ENCODE measurements around the gene SCARB1. TPM values are rescaled to one million over a fixed set of nuclear protein-coding genes. Genes with fewer than 3 reads are reported as not detected.

Gene SCARB1
- total RNA-seq, 2 experiments from 2014 or later, result 22.9 to 24.1 TPM

GRCh38 chr12:124823272-124823970 lies 40.2 kb downstream of the SCARB1 start:
- ChIA-PET CTCF (no interaction called here), POLR2A (no interaction called here)
- H3K4me1 Mint-ChIP-seq, result peaks cover 7% of the 10 kb centered on the region
- H3K27ac Mint-ChIP-seq, result no peak overlapping the region
- H3K4me3 Mint-ChIP-seq, result no peak overlapping the region
- DNase-seq, result no peak
- no peaks in the 10 kb centered on the region for H3K36me3 Mint-ChIP-seq (ENCODE audit: low read depth)
- H3K9me3 Mint-ChIP-seq (ENCODE audit: low read depth), result no peaks in the 10 kb centered on the region
- no peaks in the 10 kb centered on the region for H3K27me3 Mint-ChIP-seq
- ATAC-seq, result no peak
- intact Hi-C loops (cut with DNase I, micrococcal nuclease), result no loop called here

- DNase-seq (no peak), ATAC-seq (no peak)
- Mint-ChIP-seq H3K27ac (no peak overlapping the region), H3K36me3 (ENCODE audit: low read depth) (no peaks in the 10 kb centered on the region), H3K27me3 (no peaks in the 10 kb centered on the region), H3K9me3 (ENCODE audit: low read depth) (no peaks in the 10 kb centered on the region), H3K4me1 (no peaks in the 10 kb centered on the region), H3K4me3 (no peak overlapping the region)
- CTCF ChIA-PET, result no interaction called here
- intact Hi-C loops (cut with DNase I, micrococcal nuclease), result no loop called here
- POLR2A ChIA-PET, result no interaction called here
Observed at GRCh38 chr12:124822218-124822617, 41.4 kb downstream of the SCARB1 start.

DNA sequence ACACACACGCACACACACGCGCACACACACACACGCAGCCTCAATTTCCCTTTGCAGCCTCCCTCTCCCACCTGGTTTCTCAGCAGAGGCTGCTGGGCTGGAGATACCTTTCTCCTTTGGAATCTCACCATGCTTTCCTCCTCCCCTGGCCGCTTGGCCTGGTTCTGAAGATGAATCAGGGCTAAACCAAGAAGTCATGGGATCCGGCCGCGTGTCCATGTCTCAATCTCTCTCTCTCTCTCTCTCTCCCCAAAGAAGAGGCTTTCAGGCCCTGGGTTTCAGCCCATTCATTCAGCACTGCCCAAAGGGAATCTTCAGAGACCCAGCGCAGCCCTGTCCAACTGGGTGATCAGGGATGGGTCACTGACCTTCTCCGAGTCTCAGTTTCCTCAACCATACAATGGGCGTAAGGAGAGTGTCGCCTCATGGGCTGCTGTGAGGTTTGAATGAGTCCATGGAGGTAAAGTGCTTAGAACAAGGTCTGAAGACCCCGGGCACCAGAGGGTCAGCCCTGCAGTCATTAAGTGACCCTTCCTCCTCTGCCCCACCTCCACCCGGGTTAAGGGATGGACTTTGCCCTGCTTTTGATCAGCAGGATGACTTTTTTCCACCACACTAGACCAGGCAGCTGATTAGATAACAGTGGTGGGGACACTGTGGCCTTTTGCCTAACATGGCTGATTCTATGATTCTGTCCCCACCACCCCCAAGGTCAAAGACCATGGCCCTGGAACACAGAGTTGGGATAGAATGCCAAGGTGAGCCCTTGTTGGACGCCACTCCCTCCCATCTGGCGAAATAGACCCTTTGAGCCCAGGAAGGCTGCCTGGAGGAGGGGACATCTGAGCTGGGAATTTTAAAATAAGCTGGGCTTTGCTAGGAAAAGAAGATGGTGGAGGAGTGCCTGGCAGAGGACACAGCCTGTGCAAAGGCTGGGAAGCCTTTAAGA lies 42.1 kb downstream of the SCARB1 start:
- Mint-ChIP-seq H3K27me3 (no peaks in the 10 kb centered on the region), H3K4me3 (no peak overlapping the region), H3K36me3 (ENCODE audit: low read depth) (no peaks in the 10 kb centered on the region), H3K27ac (no peak overlapping the region), H3K9me3 (ENCODE audit: low read depth) (no peaks in the 10 kb centered on the region), H3K4me1 (no peaks in the 10 kb centered on the region)
- DNase-seq (no peak), ATAC-seq (no peak)
- ChIA-PET CTCF (no interaction called here), POLR2A (no interaction called here)
- intact Hi-C loops (cut with DNase I, micrococcal nuclease), result no loop called here

DNA sequence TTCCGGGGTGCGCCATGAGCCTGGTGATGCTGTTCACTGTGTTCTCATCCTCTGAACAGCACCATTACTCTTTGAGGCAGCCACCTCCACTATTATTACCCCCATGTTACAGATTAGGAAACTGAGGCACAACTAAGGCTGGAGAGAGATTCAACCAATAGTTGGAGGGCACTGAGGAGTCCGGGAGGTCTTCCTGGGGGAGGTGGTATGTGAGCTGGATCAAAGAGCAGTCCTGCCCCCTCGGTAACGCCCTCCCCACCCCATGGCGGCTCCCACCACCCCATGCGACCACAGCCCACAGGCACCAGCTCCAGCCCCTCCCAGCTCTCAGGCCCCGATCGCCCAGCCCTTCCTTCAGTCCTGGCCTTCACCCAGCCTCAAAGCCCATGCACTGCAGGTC lies 43.5 kb downstream of the SCARB1 start:
- peaks cover 2% of the 10 kb centered on the region for H3K36me3 Mint-ChIP-seq (ENCODE audit: low read depth)
- no peak for ATAC-seq

GRCh38 chr12:124819525-124819924 lies 44.1 kb downstream of the SCARB1 start:
- CTCF ChIA-PET, result no interaction called here
- DNase-seq (no peak), ATAC-seq (no peak)
- Mint-ChIP-seq H3K4me1 (no peaks in the 10 kb centered on the region), H3K27me3 (no peaks in the 10 kb centered on the region), H3K9me3 (ENCODE audit: low read depth) (no peaks in the 10 kb centered on the region), H3K36me3 (ENCODE audit: low read depth) (peaks cover 2% of the 10 kb centered on the region), H3K4me3 (no peak overlapping the region), H3K27ac (no peak overlapping the region)
- intact Hi-C loops (cut with DNase I, micrococcal nuclease), result no loop called here
- POLR2A ChIA-PET, result no interaction called here

More for the DNA sequence above, 43.5 kb downstream of the SCARB1 start:
- H3K9me3 Mint-ChIP-seq (ENCODE audit: low read depth), result no peaks in the 10 kb centered on the region
- DNase-seq, result no peak
- H3K4me3 Mint-ChIP-seq, result no peak overlapping the region
- H3K27ac Mint-ChIP-seq, result no peak overlapping the region
- CTCF ChIA-PET, result no interaction called here
- no peaks in the 10 kb centered on the region for H3K27me3 Mint-ChIP-seq
- POLR2A ChIA-PET, result no interaction called here
- H3K4me1 Mint-ChIP-seq, result no peaks in the 10 kb centered on the region
- intact Hi-C loops (cut with DNase I, micrococcal nuclease), result no loop called here

GRCh38 chr12:124819080-124819479 lies 44.6 kb downstream of the SCARB1 start:
- DNase-seq (no peak), ATAC-seq (no peak)
- Mint-ChIP-seq H3K27ac (no peak overlapping the region), H3K36me3 (ENCODE audit: low read depth) (peaks cover 4% of the 10 kb centered on the region), H3K9me3 (ENCODE audit: low read depth) (no peaks in the 10 kb centered on the region), H3K27me3 (no peaks in the 10 kb centered on the region), H3K4me3 (no peak overlapping the region), H3K4me1 (no peaks in the 10 kb centered on the region)
- intact Hi-C loops (cut with DNase I, micrococcal nuclease), result no loop called here
- POLR2A ChIA-PET, result no interaction called here
- CTCF ChIA-PET, result no interaction called here

- peaks cover 18% of the 10 kb centered on the region for H3K36me3 Mint-ChIP-seq (ENCODE audit: low read depth)
- ChIA-PET POLR2A (no interaction called here), CTCF (interaction anchor here (0.5 kb wide), 1 partner anchor 82 kb away, joined by 3 read pairs; no protein-coding TSS in a partner anchor)
- ATAC-seq (no peak), DNase-seq (no peak)
- no peaks in the 10 kb centered on the region for H3K27me3 Mint-ChIP-seq
- H3K4me3 Mint-ChIP-seq, result no peak overlapping the region
- H3K9me3 Mint-ChIP-seq (ENCODE audit: low read depth), result no peaks in the 10 kb centered on the region
- intact Hi-C loops (cut with DNase I, micrococcal nuclease), result no loop called here
- no peak overlapping the region for H3K27ac Mint-ChIP-seq
- H3K4me1 Mint-ChIP-seq, result no peaks in the 10 kb centered on the region
Observed at GRCh38 chr12:124817076-124818000, 46.3 kb downstream of the SCARB1 start.

- Mint-ChIP-seq H3K4me1 (no peaks in the 10 kb centered on the region), H3K4me3 (no peak overlapping the region), H3K36me3 (ENCODE audit: low read depth) (peaks cover 22% of the 10 kb centered on the region), H3K9me3 (ENCODE audit: low read depth) (no peaks in the 10 kb centered on the region), H3K27me3 (no peaks in the 10 kb centered on the region), H3K27ac (no peak overlapping the region)
- ATAC-seq (no peak), DNase-seq (no peak)
- ChIA-PET CTCF (interaction anchor here (0.7 kb wide), 1 partner anchor 64 kb away, joined by 3 read pairs; no protein-coding TSS in a partner anchor), POLR2A (no interaction called here)
- intact Hi-C loops (cut with DNase I, micrococcal nuclease), result no loop called here
Observed at GRCh38 chr12:124816295-124816854, 47.3 kb downstream of the SCARB1 start.

DNA sequence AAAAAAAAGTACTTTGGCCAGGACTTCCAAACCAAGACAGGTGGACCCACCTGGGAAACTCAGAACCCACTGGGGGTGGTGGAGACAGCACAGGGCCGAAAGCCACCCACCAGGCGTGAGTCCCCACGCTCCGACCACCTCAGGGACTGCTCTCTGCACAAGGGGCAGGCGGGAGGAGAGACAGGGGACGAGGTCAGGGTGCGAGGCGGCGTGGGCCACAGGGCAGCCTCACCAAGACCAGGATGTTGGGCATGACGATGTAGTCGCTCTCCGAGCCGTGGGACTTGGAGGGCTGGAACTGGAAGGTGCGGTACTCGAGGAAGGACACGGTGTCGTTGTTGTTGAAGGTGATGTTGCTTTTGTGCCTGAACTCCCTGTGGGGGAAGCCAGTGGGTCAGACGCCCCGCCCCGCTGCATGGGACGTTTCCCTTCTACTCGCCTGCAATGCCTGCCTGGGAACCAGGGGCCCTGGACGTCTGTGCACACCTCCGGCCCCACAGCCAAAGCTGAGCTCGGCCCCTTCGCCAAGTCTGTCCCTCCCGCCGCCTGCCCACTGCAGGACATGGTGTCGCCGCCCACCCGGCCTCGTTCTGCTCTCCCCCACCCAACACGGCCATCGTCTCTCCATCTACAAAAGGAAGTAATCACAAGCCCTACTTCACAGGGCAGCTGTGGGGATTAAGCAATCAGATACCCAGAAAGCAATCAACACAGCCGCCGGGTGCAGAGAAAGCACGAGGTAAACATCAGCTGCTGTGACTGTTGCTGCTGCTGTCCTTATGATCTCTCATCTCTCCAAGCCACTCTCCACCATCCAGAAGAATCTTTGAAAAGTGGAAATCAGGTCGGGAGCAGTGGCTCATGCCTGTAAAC lies 48.7 kb downstream of the SCARB1 start:
- intact Hi-C loops (cut with DNase I, micrococcal nuclease), result no loop called here
- no peak overlapping the region for H3K27ac Mint-ChIP-seq
- no peak overlapping the region for H3K4me3 Mint-ChIP-seq
- no peaks in the 10 kb centered on the region for H3K27me3 Mint-ChIP-seq
- H3K36me3 Mint-ChIP-seq (ENCODE audit: low read depth), result peaks cover 22% of the 10 kb centered on the region
- POLR2A ChIA-PET, result no interaction called here
- no peak for ATAC-seq
- no peak for DNase-seq
- no peaks in the 10 kb centered on the region for H3K9me3 Mint-ChIP-seq (ENCODE audit: low read depth)
- CTCF ChIA-PET, result no interaction called here
- no peaks in the 10 kb centered on the region for H3K4me1 Mint-ChIP-seq

- Mint-ChIP-seq H3K36me3 (ENCODE audit: low read depth) (peaks cover 22% of the 10 kb centered on the region), H3K4me3 (no peak overlapping the region), H3K4me1 (no peaks in the 10 kb centered on the region), H3K9me3 (ENCODE audit: low read depth) (no peaks in the 10 kb centered on the region), H3K27me3 (no peaks in the 10 kb centered on the region), H3K27ac (no peak overlapping the region)
- ATAC-seq (no peak), DNase-seq (no peak)
- ChIA-PET CTCF (interaction anchor here (0.6 kb wide), 2 partner anchors 104 to 192 kb away, joined by 3 read pairs; no protein-coding TSS in a partner anchor), POLR2A (no interaction called here)
- intact Hi-C loops (cut with DNase I, micrococcal nuclease), result no loop called here
Observed at GRCh38 chr12:124813782-124814181, 49.9 kb downstream of the SCARB1 start.

All from activated CD4-positive, alpha-beta T cell treated with anti-CD3 and anti-CD28 coated beads for 36 hours (primary cell).